Right lobe of liver (tissue), 4 donors: ENCODE results near the gene GREB1.

Experiments used
- POLR2A ChIP-seq: fragments of 450-650 bp; IDR thresholded peaks from one replicate; pipeline ENCODE4 v1.6.1; 2017; ENCODE audit warnings: antibody characterized with exemption, mild to moderate bottlenecking
- TF ChIP-seq, protein P1 (sequence below), 4 donors: fragments of 200-600 bp in 3 of 4; fragments of 450-650 bp in 1 of 4; IDR thresholded peaks; one replicate each; pipeline versions ENCODE4 v1.5.1 to v1.8.0; 2016 to 2022; ENCODE audit warnings: antibody characterized with exemption in 4 of 4, mild to moderate bottlenecking in 2 of 4
- donor health status: DM: no; HTN: no; CAD: no.
- donor health status: DM: no; HTN: no; CAD: no.
- donor health status: DM: no; HTN: yes; CAD: no.

DNA sequence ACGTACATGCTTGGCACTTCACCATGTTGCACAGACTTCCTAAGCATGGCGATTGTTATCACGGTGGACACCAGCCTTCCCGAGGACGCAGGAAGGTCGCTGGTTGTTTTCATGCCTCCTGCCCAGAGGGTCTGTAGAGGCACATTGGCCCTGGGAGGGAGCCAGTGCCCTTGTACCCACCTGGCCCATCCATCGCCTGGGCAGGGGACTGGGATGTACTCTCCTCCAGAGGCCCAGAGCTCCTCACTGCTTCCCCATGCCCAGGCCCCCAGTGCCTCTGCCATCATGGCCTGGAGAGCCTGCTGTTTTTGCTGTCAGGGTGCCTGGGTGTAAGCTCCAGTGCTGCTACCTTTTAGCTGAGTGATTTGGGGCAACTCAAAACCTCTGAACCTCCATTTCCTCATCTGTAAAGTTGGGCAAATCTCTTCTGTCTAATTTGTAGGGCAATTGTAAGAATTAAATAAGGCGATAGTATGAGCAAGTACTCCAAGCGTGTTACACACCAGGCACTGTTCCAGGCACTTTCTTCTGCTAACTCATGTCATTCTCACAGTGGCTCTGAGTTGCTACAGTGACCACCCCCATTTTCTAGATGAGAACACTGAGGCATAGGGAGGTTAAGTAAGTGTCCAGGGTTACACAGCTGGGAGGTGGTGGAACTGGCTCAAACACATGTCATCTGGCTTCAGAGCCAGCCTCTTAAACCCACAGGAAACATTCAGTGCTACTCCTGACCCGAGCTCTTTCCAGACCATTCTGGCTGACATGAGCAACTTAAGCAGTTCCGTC is 45.3 kb downstream of the GREB1 start:
- no peak for TF ChIP-seq POLR2A
- TF ChIP-seq, protein P1, sequence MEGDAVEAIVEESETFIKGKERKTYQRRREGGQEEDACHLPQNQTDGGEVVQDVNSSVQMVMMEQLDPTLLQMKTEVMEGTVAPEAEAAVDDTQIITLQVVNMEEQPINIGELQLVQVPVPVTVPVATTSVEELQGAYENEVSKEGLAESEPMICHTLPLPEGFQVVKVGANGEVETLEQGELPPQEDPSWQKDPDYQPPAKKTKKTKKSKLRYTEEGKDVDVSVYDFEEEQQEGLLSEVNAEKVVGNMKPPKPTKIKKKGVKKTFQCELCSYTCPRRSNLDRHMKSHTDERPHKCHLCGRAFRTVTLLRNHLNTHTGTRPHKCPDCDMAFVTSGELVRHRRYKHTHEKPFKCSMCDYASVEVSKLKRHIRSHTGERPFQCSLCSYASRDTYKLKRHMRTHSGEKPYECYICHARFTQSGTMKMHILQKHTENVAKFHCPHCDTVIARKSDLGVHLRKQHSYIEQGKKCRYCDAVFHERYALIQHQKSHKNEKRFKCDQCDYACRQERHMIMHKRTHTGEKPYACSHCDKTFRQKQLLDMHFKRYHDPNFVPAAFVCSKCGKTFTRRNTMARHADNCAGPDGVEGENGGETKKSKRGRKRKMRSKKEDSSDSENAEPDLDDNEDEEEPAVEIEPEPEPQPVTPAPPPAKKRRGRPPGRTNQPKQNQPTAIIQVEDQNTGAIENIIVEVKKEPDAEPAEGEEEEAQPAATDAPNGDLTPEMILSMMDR (IDR thresholded peaks at IDR 0.05) = no peak
